Nephron (organoid): ENCODE results near the gene QSOX2.

ENCODE experiments used
- H3K27ac Mint-ChIP-seq, 3 experiments: 2 replicates each; pipeline ENCODE4 v1.8.0; 2020; ENCODE audit warnings: mixed read lengths in 3 of 3, mild to moderate bottlenecking in 2 of 3, moderate library complexity in 1 of 3
- H3K27me3 Mint-ChIP-seq: 2 replicates; pipeline ENCODE4 v1.8.0; 2021; ENCODE audit warnings: low read depth, mild to moderate bottlenecking, moderate library complexity, mixed read lengths
- H3K36me3 Mint-ChIP-seq: 2 replicates; pipeline ENCODE4 v1.8.0; 2020; ENCODE audit warnings: low read depth, mixed read lengths
- H3K4me1 Mint-ChIP-seq: 2 replicates; pipeline ENCODE4 v1.8.0; 2020; ENCODE audit warnings: mixed read lengths
- H3K4me3 Mint-ChIP-seq, 3 experiments: 2 replicates each; pipeline ENCODE4 v1.8.0; 2020; ENCODE audit warnings: mild to moderate bottlenecking in 3 of 3, mixed read lengths in 3 of 3, moderate library complexity in 2 of 3
- H3K9me3 Mint-ChIP-seq: 2 replicates; pipeline ENCODE4 v1.8.0; 2020; ENCODE audit warnings: mixed read lengths
- TF ChIP-seq, protein P1 (sequence below), 3 experiments: fragments of 200-600 bp; sonication (generic); IDR thresholded peaks; one replicate each; pipeline ENCODE4 v1.5.0; 2021; ENCODE audit warnings: antibody characterized with exemption in 3 of 3; ENCODE audit not compliant: unreplicated experiment in 3 of 3

The QSOX2 gene

DNA sequence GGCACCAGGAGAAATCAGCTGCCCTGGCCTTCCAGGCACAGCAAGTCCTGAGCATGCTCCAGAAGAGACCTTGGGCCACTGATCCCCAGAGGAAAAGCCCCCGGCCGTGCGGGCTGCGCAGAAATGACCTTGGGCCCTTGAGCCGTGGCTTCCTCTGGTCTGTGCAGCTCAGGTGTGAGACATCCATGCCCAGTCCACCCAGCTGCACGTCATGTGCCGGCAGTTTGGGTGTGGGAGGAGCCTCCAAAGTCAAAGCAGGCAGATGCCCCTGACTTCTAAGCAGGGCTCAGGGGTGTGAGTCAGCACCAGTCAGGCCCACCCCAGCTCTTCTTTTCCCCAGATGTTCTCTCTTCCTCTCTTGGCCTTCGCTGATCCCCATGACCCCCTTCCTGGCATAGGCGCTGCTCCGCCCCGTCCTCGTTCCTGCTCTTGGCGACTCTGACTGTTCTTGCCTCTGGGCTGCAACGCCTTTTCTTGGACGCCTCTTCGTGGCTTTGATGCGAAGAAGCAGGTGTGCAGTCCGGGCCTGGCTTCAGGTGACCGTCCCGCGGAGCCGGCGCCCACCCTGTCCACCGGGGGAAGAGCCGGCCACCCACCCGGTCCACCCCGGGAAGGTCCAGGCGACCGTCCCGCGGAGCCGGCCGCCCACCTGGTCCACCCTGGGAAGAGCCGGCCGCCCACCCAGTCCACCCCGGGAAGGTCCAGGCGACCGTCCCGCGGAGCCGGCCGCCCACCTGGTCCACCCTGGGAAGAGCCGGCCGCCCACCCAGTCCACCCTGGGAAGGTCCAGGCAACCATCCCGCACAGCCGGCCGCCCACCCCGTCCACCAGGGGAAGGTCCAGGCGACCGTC, 5.9 kb upstream of the QSOX2 start:
- peaks cover 21% of the 10 kb centered on the region for H3K27me3 Mint-ChIP-seq
- H3K27ac Mint-ChIP-seq: no peak overlapping the region
- no peaks in the 10 kb centered on the region for H3K9me3 Mint-ChIP-seq
- no peaks in the 10 kb centered on the region for H3K36me3 Mint-ChIP-seq
- TF ChIP-seq, protein P1, sequence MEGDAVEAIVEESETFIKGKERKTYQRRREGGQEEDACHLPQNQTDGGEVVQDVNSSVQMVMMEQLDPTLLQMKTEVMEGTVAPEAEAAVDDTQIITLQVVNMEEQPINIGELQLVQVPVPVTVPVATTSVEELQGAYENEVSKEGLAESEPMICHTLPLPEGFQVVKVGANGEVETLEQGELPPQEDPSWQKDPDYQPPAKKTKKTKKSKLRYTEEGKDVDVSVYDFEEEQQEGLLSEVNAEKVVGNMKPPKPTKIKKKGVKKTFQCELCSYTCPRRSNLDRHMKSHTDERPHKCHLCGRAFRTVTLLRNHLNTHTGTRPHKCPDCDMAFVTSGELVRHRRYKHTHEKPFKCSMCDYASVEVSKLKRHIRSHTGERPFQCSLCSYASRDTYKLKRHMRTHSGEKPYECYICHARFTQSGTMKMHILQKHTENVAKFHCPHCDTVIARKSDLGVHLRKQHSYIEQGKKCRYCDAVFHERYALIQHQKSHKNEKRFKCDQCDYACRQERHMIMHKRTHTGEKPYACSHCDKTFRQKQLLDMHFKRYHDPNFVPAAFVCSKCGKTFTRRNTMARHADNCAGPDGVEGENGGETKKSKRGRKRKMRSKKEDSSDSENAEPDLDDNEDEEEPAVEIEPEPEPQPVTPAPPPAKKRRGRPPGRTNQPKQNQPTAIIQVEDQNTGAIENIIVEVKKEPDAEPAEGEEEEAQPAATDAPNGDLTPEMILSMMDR (IDR thresholded peaks at IDR 0.05; ENCODE audit: unreplicated experiment in 3 of 3): no peak
- H3K4me3 Mint-ChIP-seq: no peak overlapping the region
- H3K4me1 Mint-ChIP-seq: peaks cover 15% of the 10 kb centered on the region

DNA sequence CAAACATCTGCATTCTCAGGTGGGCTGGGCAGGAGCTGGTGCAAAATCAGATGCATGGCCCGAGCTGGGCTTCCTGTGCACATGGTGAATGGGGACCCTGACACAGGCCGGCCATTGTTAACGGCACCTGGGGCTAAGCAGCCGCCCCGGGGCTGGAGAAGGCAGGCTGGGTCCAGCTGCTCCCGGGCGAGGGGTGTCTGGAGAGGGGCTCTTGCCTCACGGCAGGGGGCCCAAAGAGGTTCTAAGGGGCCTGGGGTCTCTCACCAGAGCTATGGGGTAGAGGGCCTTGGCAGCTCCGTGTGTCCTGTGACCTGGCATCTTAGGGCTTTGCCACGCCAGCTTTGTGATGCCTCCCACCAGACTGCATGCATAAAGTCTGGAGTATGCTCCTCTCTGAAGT, 5.1 kb upstream of the QSOX2 start:
- no peaks in the 10 kb centered on the region for H3K36me3 Mint-ChIP-seq
- TF ChIP-seq, protein P1 (IDR thresholded peaks at IDR 0.05; ENCODE audit: unreplicated experiment in 3 of 3): no peak
- no peaks in the 10 kb centered on the region for H3K9me3 Mint-ChIP-seq
- H3K27ac Mint-ChIP-seq: no peak overlapping the region
- no peak overlapping the region for H3K4me3 Mint-ChIP-seq
- H3K4me1 Mint-ChIP-seq: peaks cover 15% of the 10 kb centered on the region
- H3K27me3 Mint-ChIP-seq: peaks cover 21% of the 10 kb centered on the region

DNA sequence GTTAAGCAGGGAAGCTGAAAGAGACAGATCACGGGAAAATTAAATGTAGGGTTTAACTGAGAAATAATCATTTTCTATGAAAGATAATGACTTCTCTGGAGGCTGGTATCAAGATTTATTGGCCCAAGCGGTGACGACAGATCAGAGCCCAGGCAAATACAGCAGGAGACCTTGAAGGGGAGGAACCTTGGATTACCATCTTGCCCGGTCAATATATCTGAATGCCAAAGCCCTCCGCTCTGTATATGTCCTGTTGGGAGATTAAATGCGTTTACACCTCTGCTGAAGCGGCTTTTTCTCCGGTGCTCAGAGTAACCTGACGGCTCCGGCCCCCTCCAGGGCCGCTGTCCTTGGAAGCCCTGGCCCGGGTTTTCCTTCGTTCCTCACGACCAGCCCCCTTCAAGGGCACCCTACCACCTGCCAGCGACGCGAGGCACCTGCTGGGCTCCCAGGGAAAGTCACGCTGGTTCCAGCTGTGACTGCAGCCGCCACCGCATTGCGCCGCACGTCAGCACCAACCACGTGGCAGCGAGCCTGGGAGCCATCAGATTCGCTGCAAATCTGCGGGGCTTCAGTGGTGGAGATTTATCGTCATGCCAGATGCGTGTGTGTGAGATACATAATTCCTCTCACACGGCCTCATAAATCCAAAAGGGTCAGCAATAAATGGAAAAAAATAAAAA, 4.4 kb upstream of the QSOX2 start:
- TF ChIP-seq, protein P1 (IDR thresholded peaks at IDR 0.05; ENCODE audit: unreplicated experiment in 3 of 3): no peak
- H3K27ac Mint-ChIP-seq: peak overlapping the region in 1 of 3 experiments; percentile 44
- H3K4me3 Mint-ChIP-seq: peak overlapping the region in 1 of 3 experiments; percentile 34
- no peaks in the 10 kb centered on the region for H3K9me3 Mint-ChIP-seq
- H3K36me3 Mint-ChIP-seq: no peaks in the 10 kb centered on the region
- peaks cover 21% of the 10 kb centered on the region for H3K27me3 Mint-ChIP-seq
- peaks cover 17% of the 10 kb centered on the region for H3K4me1 Mint-ChIP-seq

DNA sequence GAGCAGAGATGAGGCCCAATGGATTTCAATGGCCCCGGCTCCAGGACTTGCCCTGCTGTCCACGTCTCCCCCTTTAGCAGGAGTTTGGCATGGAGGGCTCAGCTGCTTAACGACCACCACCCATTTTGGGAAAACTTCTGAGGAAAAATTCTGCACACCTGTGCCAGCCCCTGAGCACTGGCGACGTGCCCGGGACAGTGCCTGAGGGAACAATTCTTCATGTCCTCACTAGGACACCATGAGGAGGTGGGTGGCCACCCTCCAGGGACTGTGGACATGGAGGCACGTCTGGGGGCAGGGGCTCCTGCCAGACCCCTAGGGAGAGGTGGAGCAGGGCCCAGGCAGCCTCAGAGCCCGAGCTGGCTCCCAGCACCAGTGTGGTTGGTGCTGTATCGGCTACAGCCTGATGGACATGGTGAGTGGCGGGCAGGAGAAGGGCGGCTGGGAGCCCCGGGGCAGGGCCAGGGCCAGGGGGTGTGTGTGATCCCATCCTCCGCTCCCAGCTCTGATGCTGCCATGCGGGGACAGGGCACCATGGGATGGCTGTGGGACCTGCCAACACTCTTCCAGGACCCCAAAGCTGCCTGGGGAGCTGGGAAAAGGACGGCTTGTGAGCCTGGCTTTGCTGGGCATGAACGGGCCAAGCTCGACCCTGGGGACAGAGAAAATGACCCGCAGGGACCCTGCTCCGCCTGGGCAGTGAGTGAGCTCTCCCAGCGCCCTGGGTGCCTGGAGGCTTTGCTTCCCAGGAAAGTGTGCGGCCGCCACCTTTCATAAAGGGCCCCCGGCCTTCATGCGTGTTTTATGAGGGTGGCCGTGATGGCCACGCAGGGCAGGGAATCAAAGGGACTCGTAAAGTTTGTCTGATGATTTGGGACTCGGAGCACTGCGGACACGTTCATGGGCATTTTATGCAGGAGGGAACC, 3.6 kb upstream of the QSOX2 start:
- Mint-ChIP-seq H3K9me3 (no peaks in the 10 kb centered on the region), H3K4me1 (peaks cover 25% of the 10 kb centered on the region), H3K27ac (peak overlapping the region in 1 of 3 experiments; percentile 44), H3K27me3 (peaks cover 21% of the 10 kb centered on the region), H3K4me3 (peak overlapping the region in 1 of 3 experiments; percentile 34), H3K36me3 (no peaks in the 10 kb centered on the region)
- TF ChIP-seq, protein P1 (IDR thresholded peaks at IDR 0.05; ENCODE audit: unreplicated experiment in 3 of 3): no peak

DNA sequence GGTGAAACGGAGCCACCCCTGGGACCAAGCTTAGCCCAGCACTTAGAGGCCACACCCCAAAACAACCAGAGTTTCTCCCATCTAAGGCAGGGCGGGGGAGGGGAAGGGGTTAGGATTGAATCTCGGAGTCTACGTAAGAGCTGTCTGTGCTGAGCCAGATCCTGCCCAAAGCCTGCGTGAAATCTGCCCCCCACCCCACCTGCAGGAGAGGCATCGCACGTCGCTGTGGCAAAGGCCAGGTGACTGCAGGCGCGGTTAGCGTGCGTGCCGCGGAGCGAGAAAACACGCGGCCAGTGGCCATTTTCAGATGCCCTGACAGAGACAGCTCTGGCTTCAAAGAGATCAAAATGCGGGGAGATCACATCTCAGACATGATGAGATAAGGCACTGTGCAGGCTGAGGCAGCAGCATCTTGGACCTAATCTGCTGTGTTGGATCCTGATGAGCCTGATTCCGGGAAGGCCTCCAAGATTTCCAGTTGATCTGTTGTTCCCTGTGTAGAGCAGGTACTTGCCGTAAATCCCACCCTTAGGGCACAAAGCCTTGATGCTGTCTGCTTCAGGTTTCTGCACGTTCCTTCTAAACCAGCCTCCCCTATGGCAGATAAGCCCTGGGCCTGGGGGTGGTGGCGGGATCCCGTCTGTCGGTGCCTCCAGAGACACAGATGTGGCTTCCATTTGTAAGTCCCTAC, 2.5 kb upstream of the QSOX2 start:
- peak overlapping the region in 1 of 3 experiments; percentile 20 for H3K4me3 Mint-ChIP-seq
- TF ChIP-seq, protein P1 (IDR thresholded peaks at IDR 0.05; ENCODE audit: unreplicated experiment in 3 of 3): no peak
- peaks cover 21% of the 10 kb centered on the region for H3K27me3 Mint-ChIP-seq
- H3K4me1 Mint-ChIP-seq: peaks cover 36% of the 10 kb centered on the region
- no peaks in the 10 kb centered on the region for H3K9me3 Mint-ChIP-seq
- H3K27ac Mint-ChIP-seq: no peak overlapping the region
- H3K36me3 Mint-ChIP-seq: no peaks in the 10 kb centered on the region
